K562 (cell line): Measurements from ENCODE around the gene SUPT5H. TPM values are rescaled to one million over a fixed set of nuclear protein-coding genes. Genes with fewer than 3 reads are reported as not detected.

Experiments
- ARID2 ChIP-seq: fragments of 450-650 bp; IDR thresholded peaks from 2 replicates; pipeline ENCODE4 v1.6.1; 2017; ENCODE audit warnings: antibody characterized with exemption, mild to moderate bottlenecking
- CHD2 ChIP-seq: IDR thresholded peaks from 2 replicates; pipeline ENCODE4 v1.6.1; 2011; ENCODE audit warnings: low read depth, low read length
- E2F5 ChIP-seq: sonication (generic); formaldehyde crosslinking; IDR thresholded peaks from 2 replicates; pipeline ENCODE4 v1.8.0; 2022; ENCODE audit warnings: mild to moderate bottlenecking, missing genetic modification reagents
- E4F1 ChIP-seq: fragments of 250-450 bp; sonication (Bioruptor Pico); IDR thresholded peaks from 2 replicates; pipeline ENCODE4 v1.5.0; 2021; ENCODE audit warnings: mild to moderate bottlenecking, borderline replicate concordance
- ELF2 ChIP-seq: fragments of 250-450 bp; sonication (Bioruptor Pico); IDR thresholded peaks from 2 replicates; pipeline ENCODE4 v1.5.0; 2021; ENCODE audit warnings: mild to moderate bottlenecking
- EP400 ChIP-seq: fragments of 450-650 bp; IDR thresholded peaks from 2 replicates; pipeline ENCODE4 v1.6.1; 2017; ENCODE audit warnings: antibody characterized with exemption, mild to moderate bottlenecking, moderate library complexity
- HDAC3 ChIP-seq: fragments of 450-650 bp; IDR thresholded peaks from 2 replicates; pipeline ENCODE4 v1.6.1; 2018; ENCODE audit warnings: borderline replicate concordance, mild to moderate bottlenecking, moderate library complexity; ENCODE audit not compliant: partially characterized antibody
- MCM5 ChIP-seq: fragments of 450-650 bp; IDR thresholded peaks from 2 replicates; pipeline ENCODE4 v1.6.1; 2016; ENCODE audit warnings: low read depth
- NELFE ChIP-seq: IDR thresholded peaks from 2 replicates; pipeline ENCODE4 v1.6.1; 2011; ENCODE audit warnings: mild to moderate bottlenecking; ENCODE audit not compliant: insufficient read depth, insufficient read length
- NR1H2 ChIP-seq: sonication (generic); formaldehyde crosslinking; IDR thresholded peaks from 2 replicates; pipeline ENCODE4 v1.4.0; 2020; ENCODE audit warnings: mild to moderate bottlenecking, missing genetic modification reagents
- OTX1 ChIP-seq: fragments of 450-650 bp; formaldehyde crosslinking; IDR thresholded peaks from 2 replicates; pipeline ENCODE4 v1.4.0; 2022; ENCODE audit warnings: mild to moderate bottlenecking
- PHTF2 ChIP-seq: fragments of 250-450 bp; sonication (Bioruptor Pico); IDR thresholded peaks from 2 replicates; pipeline ENCODE4 v1.5.0; 2021; ENCODE audit warnings: mild to moderate bottlenecking
- RNF2 ChIP-seq: sonication (generic); IDR thresholded peaks from 2 replicates; pipeline ENCODE4 v1.6.1; 2016
- RUNX1 ChIP-seq: sonication (generic); IDR thresholded peaks from 2 replicates; pipeline ENCODE4 v1.6.1; 2016; ENCODE audit warnings: antibody characterized with exemption, low read depth
- ZNF165 ChIP-seq: fragments of 250-450 bp; sonication (Bioruptor Pico); IDR thresholded peaks from 2 replicates; pipeline ENCODE4 v1.4.0; 2020; ENCODE audit warnings: borderline replicate concordance
- ZNF197 ChIP-seq: fragments of 200-800 bp; sonication (Bioruptor generic); IDR thresholded peaks from 2 replicates; pipeline ENCODE4 v1.6.1; 2016; ENCODE audit warnings: low read depth, missing genetic modification characterization, missing compliant biosample characterization
- ZNF507 ChIP-seq: conservative IDR thresholded peaks from 2 replicates; pipeline ENCODE4 v1.6.1; 2017; ENCODE audit warnings: missing genetic modification characterization, missing compliant biosample characterization
- ZNF655 ChIP-seq: fragments of 250-450 bp; sonication (Bioruptor Pico); IDR thresholded peaks from 2 replicates; pipeline ENCODE4 v1.5.0; 2021
- polyA plus RNA-seq, 8 experiments: library from polyadenylated mRNA; depleted of rRNA in 4 of 8; stranded (reverse) in 5 of 8; unstranded in 3 of 8; fragments of >200 nt; fragmentation: Nextera tagmentation in 2 of 8; fragmentation: Illumina TruSeq in 1 of 8; extraction: Ambion mirVana in 2 of 8; extraction: Trizol in 1 of 8; gene quantifications; 2 replicates each; pipeline versions ENCODE4 v1.2.1 to v1.2.3, GENCODE V29; 2011 to 2014; ENCODE audit warnings: inconsistent platforms in 1 of 8, missing spikeins in 1 of 8
- total RNA-seq, 7 experiments: library from RNA; depleted of rRNA in 6 of 7; stranded (reverse); fragments of >200 nt in 6 of 7; fragmentation: Illumina TruSeq in 2 of 7; extraction: Trizol in 2 of 7; gene quantifications; 2 replicates each; pipeline versions ENCODE4 v1.2.1 to v1.2.3, GENCODE V29; 2011 to 2021; ENCODE audit warnings: low replicate concordance in 1 of 7
- TF ChIP-seq, protein P1 (sequence below): fragments of 250-450 bp; sonication (Bioruptor Pico); IDR thresholded peaks from 2 replicates; pipeline ENCODE4 v1.9.0; 2021; ENCODE audit warnings: mild to moderate bottlenecking
- TF ChIP-seq, protein P2 (sequence below): fragments of 250-450 bp; sonication (Bioruptor Pico); IDR thresholded peaks from 2 replicates; pipeline ENCODE4 v1.6.1; 2021; ENCODE audit warnings: mild to moderate bottlenecking

SUPT5H gene
- total and polyA plus RNA-seq, 9 of the 15 experiments (the other 6 are each of a cell fraction or from before 2014, with no cell fraction given): 13.3 to 85.9 (median 35.9) TPM

DNA sequence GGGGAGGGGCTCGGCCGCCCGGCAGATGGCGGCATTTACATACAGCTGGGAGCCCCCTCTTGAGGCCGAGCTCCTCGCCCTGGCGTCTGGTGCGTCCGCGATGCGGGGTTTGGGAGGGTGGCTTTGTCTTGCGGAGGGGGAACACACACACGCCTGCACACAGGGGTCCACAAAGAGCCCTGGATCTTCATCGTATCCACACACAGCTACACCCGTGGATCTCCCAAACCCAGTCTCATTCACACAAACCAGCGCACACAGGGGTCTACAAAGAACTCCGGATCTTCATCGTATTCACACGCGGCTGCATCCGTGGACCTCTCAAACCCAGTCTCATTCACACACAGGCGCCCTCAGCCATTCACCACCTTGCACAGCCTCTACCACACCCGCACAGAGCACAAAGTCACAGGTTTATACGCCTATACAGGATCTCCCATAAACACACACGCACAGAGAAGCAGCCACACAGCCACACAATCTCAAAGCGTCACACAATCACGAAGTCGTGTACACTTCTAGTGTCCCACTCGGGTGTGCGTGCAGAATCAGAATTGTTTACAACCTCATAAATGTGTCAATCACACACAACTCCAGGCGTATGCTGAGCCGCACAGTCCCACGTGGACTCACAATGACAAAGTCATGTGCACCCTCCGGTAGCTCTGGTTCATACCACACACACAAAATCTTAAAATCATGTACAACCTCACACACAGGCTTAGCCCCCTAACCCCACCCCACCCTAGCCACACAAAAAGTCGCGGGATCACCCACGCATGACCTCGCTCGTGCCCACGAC is 52.8 kb downstream of the SUPT5H start (continued):
- TF ChIP-seq E4F1 (CRISPR knock-in tag): no peak
- TF ChIP-seq MCM5: no peak
- TF ChIP-seq ARID2: peak; percentile 41; the same call in 1 of the 2 replicates
- peak; percentile 46; the same call in 1 of the 2 replicates for TF ChIP-seq CHD2
- no peak for TF ChIP-seq ZNF507 (tag)
- TF ChIP-seq ELF2 (CRISPR knock-in tag): no peak
- no peak for TF ChIP-seq RNF2
- no peak for TF ChIP-seq HDAC3
- no peak for TF ChIP-seq ZNF655
- TF ChIP-seq EP400: peak; percentile 33; the same call in 1 of the 2 replicates
- no peak for TF ChIP-seq NR1H2 (CRISPR knock-in tag)
- TF ChIP-seq, protein P1, sequence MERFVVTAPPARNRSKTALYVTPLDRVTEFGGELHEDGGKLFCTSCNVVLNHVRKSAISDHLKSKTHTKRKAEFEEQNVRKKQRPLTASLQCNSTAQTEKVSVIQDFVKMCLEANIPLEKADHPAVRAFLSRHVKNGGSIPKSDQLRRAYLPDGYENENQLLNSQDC: no peak
- no peak for TF ChIP-seq RUNX1
- no peak for TF ChIP-seq ZNF197 (CRISPR knock-in tag)
- no peak for TF ChIP-seq NELFE
- TF ChIP-seq OTX1 (CRISPR knock-in tag): no peak
- TF ChIP-seq ZNF165 (CRISPR knock-in tag): no peak
- no peak for TF ChIP-seq PHTF2 (CRISPR knock-in tag)
- TF ChIP-seq, protein P2, sequence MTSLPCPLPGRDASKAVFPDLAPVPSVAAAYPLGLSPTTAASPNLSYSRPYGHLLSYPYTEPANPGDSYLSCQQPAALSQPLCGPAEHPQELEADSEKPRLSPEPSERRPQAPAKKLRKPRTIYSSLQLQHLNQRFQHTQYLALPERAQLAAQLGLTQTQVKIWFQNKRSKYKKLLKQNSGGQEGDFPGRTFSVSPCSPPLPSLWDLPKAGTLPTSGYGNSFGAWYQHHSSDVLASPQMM (CRISPR knock-in tag): no peak
- TF ChIP-seq E2F5 (CRISPR knock-in tag): no peak
